Breast epithelium (tissue), 3 donors: ENCODE data around the gene TFAP2E.

ENCODE experiments used
- POLR2A ChIP-seq: fragments of 450-650 bp; IDR thresholded peaks from one replicate; pipeline ENCODE4 v1.6.1; 2016; ENCODE audit warnings: antibody characterized with exemption, mild to moderate bottlenecking, moderate library complexity
- POLR2AphosphoS5 ChIP-seq, 3 donors: sonication (generic); formaldehyde crosslinking; IDR thresholded peaks; one replicate each; pipeline ENCODE4 v1.6.1; 2017; ENCODE audit warnings: antibody characterized with exemption in 3 of 3

GRCh38 chr1:35544976-35545375 is 28.1 kb upstream of the TFAP2E start:
- TF ChIP-seq POLR2A (no peak), POLR2AphosphoS5 (IDR thresholded peaks at IDR 0.05) (no peak)
